ENCODE data around the gene MAP3K6. TPM values are rescaled to one million over a fixed set of nuclear protein-coding genes. Genes with fewer than 3 reads are reported as not detected.
A peak's percentile ranks its signal among the peaks of the same experiment; 100 is the strongest.
"Not testable (repeated sequence)": the region's sequence is repeated elsewhere in the genome, so short reads cannot be mapped to it uniquely, and the experiment has no call there.

The MAP3K6 gene
- total and polyA plus RNA-seq, 4 experiments from 2014 or later, result 4.5 to 11.7 (median 8.5) TPM

- H3K27ac ChIP-seq (ENCODE audit: low read depth, low read length); H3K27me3 ChIP-seq (ENCODE audit: insufficient read depth, low read length); H3K4me3 Mint-ChIP-seq; H3K4me1 ChIP-seq (ENCODE audit: insufficient read depth, low read length); H3K9me3 ChIP-seq (ENCODE audit: control insufficient read depth in 1 of 2, low read length in 2 of 2); CTCF ChIA-PET (ENCODE audit: partially characterized antibody); POLR2A ChIA-PET (ENCODE audit: partially characterized antibody); H3K9me3 Mint-ChIP-seq; H3K27me3 Mint-ChIP-seq; DNase-seq; H3K4me3 ChIP-seq (ENCODE audit: low read length in 2 of 2); intact Hi-C loops (cut with micrococcal nuclease): not testable (repeated sequence)
- Mint-ChIP-seq H3K4me1 (peaks cover 0 to 18% (median 5%) of the 10 kb centered on the region in 4 donors), H3K36me3 (peaks cover 21 to 57% of the 10 kb centered on the region in 2 donors), H3K27ac (peak overlapping the region in 3 of 7 donors; percentile 4 to 72 (median 53))
- H3K36me3 ChIP-seq (ENCODE audit: insufficient read depth, low read length), result peaks cover 37% of the 10 kb centered on the region
These were observed 40.0 kb upstream of the MAP3K6 start for GRCh38 chr1:27406791-27407190.

- CTCF ChIA-PET (ENCODE audit: partially characterized antibody), result interaction anchor here (13.9 kb wide), 1 partner anchor 108 kb away, joined by 317 read pairs; no protein-coding TSS in a partner anchor
These were observed 39.6 kb upstream of the MAP3K6 start for GRCh38 chr1:27406362-27406680.

DNA sequence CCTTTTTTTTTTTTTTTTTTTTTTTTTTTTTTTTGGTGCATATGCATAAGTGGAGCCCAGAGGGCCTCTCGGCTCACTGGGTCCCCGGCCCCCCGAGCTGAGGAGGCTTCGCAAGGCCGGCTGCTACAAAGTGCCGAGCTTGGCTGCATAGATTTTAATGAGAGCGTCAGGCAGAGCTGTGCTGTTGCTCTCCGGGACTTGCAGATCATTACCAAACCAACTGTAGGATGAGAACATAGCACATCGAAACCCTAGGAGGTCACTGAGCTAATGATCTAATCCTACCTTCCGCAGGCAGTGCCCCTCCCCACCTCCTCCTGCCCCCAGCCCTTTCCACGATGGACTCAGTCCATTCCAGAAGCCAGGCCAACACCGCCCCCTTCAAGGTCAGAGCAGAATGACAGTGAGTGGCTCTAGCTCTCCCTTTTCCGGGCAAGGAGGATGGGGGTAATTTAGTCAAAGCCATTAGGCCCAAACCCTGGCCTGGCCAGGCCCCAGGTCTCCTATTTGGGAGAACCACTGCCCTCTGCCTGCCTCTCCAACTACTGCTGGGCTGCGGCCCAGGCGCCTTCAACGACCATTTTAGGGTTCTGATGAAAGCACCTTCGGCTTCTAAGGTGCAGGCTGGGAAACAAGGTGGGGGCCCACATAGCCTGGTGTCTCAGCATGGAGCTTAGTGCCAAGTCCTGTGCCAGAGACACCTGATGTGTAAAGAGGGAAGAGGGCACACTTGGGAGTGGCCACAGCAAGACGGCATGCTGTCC is 39.0 kb upstream of the MAP3K6 start:
- H3K4me3 ChIP-seq (ENCODE audit: low read length in 2 of 2); DNase-seq; POLR2A ChIA-PET (ENCODE audit: partially characterized antibody); intact Hi-C loops (cut with micrococcal nuclease); H3K27me3 Mint-ChIP-seq; H3K27me3 ChIP-seq (ENCODE audit: insufficient read depth, low read length); H3K9me3 Mint-ChIP-seq; H3K9me3 ChIP-seq (ENCODE audit: control insufficient read depth in 1 of 2, low read length in 2 of 2); H3K4me3 Mint-ChIP-seq; H3K27ac ChIP-seq (ENCODE audit: low read depth, low read length); H3K4me1 ChIP-seq (ENCODE audit: insufficient read depth, low read length): not testable (repeated sequence)
- Mint-ChIP-seq H3K36me3 (peaks cover 15 to 51% of the 10 kb centered on the region in 2 donors), H3K4me1 (peaks cover 3 to 18% (median 7%) of the 10 kb centered on the region in 4 donors), H3K27ac (peak overlapping the region in 4 of 7 donors; percentile 15 to 57 (median 42))
- peaks cover 30% of the 10 kb centered on the region for H3K36me3 ChIP-seq (ENCODE audit: insufficient read depth, low read length)
- CTCF ChIA-PET (ENCODE audit: partially characterized antibody), result interaction anchor here (0.9 to 13.9 kb wide), 3 partner anchors 107 to 264 kb away, joined by 3 to 317 read pairs (median 4); partner anchors contain the start of gene AHDC1

More at GRCh38 chr1:27406362-27406680, 39.6 kb upstream of the MAP3K6 start:
- POLR2A ChIA-PET (ENCODE audit: partially characterized antibody), result no interaction called here
- H3K36me3 Mint-ChIP-seq, result peaks cover 20 to 56% of the 10 kb centered on the region in 2 donors
- peaks cover 3 to 18% (median 6%) of the 10 kb centered on the region in 4 donors for H3K4me1 Mint-ChIP-seq
- intact Hi-C loops (cut with micrococcal nuclease), result no loop called here
- H3K9me3 Mint-ChIP-seq, result no peaks in the 10 kb centered on the region
- DNase-seq, result no peak
- no peak overlapping the region for H3K4me3 Mint-ChIP-seq
- Histone ChIP-seq H3K27me3 (ENCODE audit: insufficient read depth, low read length) (no peaks in the 10 kb centered on the region), H3K36me3 (ENCODE audit: insufficient read depth, low read length) (peaks cover 35% of the 10 kb centered on the region), H3K4me3 (ENCODE audit: low read length in 2 of 2) (no peak overlapping the region), H3K27ac (ENCODE audit: low read depth, low read length) (no peak overlapping the region), H3K9me3 (ENCODE audit: control insufficient read depth in 1 of 2, low read length in 2 of 2) (no peaks in the 10 kb centered on the region), H3K4me1 (ENCODE audit: insufficient read depth, low read length) (no peaks in the 10 kb centered on the region)
- H3K27me3 Mint-ChIP-seq, result no peaks in the 10 kb centered on the region
- H3K27ac Mint-ChIP-seq, result peak overlapping the region in 3 of 7 donors; percentile 48 to 62 (median 57)

DNA sequence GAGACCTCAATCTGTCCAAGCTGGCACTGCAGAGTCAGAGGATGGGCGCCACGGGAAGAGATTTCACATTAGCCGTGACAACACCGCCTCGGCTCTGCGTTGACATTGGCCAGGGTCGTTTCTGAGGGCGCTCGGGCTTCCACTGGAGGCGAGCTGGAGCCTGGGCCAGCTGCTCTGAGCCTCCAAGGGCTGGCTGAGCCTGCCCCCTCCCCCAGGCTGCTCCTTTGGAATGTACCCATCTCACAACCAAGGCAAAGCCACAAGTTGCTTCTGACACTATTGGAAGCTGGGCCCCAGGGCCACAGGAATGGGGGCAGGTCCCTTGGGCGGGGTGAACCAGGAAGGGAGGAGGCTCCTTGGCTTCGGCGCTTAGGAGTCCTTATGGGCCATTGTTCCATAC is 38.3 kb upstream of the MAP3K6 start:
- peaks cover 11 to 43% of the 10 kb centered on the region in 2 donors for H3K36me3 Mint-ChIP-seq
- H3K27me3 Mint-ChIP-seq, result no peaks in the 10 kb centered on the region
- H3K4me1 Mint-ChIP-seq, result peaks cover 3 to 18% (median 10%) of the 10 kb centered on the region in 4 donors
- intact Hi-C loops (cut with micrococcal nuclease), result no loop called here
- peaks cover 23% of the 10 kb centered on the region for H3K36me3 ChIP-seq (ENCODE audit: insufficient read depth, low read length)
- CTCF ChIA-PET (ENCODE audit: partially characterized antibody), result interaction anchor here (0.9 to 13.9 kb wide), 4 partner anchors 11 to 264 kb away, joined by 3 to 317 read pairs (median 4); partner anchors contain the start of gene AHDC1
- H3K4me3 ChIP-seq (ENCODE audit: low read length in 2 of 2), result no peak overlapping the region
- no peaks in the 10 kb centered on the region for H3K4me1 ChIP-seq (ENCODE audit: insufficient read depth, low read length)
- POLR2A ChIA-PET (ENCODE audit: partially characterized antibody), result no interaction called here
- H3K27ac ChIP-seq (ENCODE audit: low read depth, low read length), result no peak overlapping the region
- H3K27ac Mint-ChIP-seq, result peak overlapping the region in 1 of 7 donors; percentile 47
- H3K9me3 Mint-ChIP-seq, result no peaks in the 10 kb centered on the region
- H3K9me3 ChIP-seq (ENCODE audit: control insufficient read depth in 1 of 2, low read length in 2 of 2), result no peaks in the 10 kb centered on the region
- H3K27me3 ChIP-seq (ENCODE audit: insufficient read depth, low read length), result no peaks in the 10 kb centered on the region
- DNase-seq, result no peak
- H3K4me3 Mint-ChIP-seq, result no peak overlapping the region

DNA sequence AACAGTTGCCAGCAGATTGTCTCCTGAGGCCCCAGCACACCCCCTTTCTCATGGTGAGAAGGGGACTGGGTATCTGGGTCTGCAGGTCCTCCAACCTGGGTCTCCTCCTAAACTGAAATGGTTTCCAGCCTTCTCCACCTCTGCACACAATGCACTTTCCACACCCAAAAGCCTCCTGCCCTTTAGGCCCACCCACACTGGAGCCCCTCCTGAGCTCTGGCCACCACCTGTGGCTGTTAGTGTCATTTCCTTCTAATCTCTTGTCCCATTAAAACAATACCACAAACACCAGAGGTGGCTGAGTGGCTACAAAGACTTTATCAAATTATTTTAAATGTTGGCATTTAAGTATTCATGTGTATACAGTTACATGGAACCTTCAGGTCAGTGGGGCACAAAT is 37.2 kb upstream of the MAP3K6 start:
- H3K4me3 ChIP-seq (ENCODE audit: low read length in 2 of 2), result no peak overlapping the region
- H3K4me1 Mint-ChIP-seq, result peaks cover 3 to 18% (median 10%) of the 10 kb centered on the region in 4 donors

DNA sequence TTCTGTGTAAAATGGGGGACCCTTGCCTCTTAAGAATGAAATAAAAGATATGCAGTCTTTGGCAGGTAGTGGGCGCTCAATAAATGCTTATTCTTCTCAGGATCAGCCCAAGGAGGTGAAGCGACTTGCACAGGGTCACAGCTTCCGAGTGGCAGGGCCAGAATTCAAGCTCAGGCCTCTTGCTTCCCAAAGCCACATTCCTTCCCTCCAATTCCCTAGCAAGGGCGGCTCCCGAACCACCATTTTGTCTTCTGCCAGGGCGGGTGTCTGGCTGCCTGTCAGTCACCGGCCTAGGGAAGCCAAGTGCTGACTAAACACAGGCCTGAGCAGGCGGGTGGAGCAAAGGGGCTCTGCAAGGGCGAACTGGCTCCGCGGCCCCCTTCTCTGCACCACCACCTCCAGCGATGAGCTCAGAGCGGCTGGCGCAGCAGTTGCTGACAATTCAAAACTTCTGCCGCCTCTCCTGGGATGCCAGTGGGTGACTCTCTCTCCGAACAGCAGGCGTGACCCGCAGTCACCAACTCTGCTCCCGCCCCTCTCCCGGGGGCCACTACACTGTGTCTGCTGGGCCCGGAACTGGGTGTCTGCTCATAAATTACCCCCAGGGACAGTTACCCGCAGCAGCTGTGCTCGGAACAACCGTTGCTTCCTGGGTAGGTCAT is 36.4 kb upstream of the MAP3K6 start:
- DNase-seq, result no peak
- CTCF ChIA-PET (ENCODE audit: partially characterized antibody), result interaction anchor here (0.8 to 13.9 kb wide), 18 partner anchors 8 to 291 kb away, joined by 3 to 317 read pairs (median 4); no protein-coding TSS in a partner anchor
- H3K27me3 Mint-ChIP-seq, result no peaks in the 10 kb centered on the region
- Histone ChIP-seq H3K4me3 (ENCODE audit: low read length in 2 of 2) (no peak overlapping the region), H3K9me3 (ENCODE audit: control insufficient read depth in 1 of 2, low read length in 2 of 2) (no peaks in the 10 kb centered on the region), H3K27ac (ENCODE audit: low read depth, low read length) (no peak overlapping the region), H3K4me1 (ENCODE audit: insufficient read depth, low read length) (no peaks in the 10 kb centered on the region), H3K27me3 (ENCODE audit: insufficient read depth, low read length) (no peaks in the 10 kb centered on the region), H3K36me3 (ENCODE audit: insufficient read depth, low read length) (peaks cover 9% of the 10 kb centered on the region)
- POLR2A ChIA-PET (ENCODE audit: partially characterized antibody), result interaction anchor here (0.9 to 1.4 kb wide), 2 partner anchors 260 to 269 kb away, joined by 3 to 6 read pairs; partner anchors contain the start of gene IFI6
- peaks cover 5 to 29% of the 10 kb centered on the region in 2 donors for H3K36me3 Mint-ChIP-seq
- H3K4me3 Mint-ChIP-seq, result no peak overlapping the region
- intact Hi-C loops (cut with micrococcal nuclease), result loop anchor here (1.0 kb wide), 1 partner anchor 260 kb away; no protein-coding TSS in a partner anchor
- H3K4me1 Mint-ChIP-seq, result peaks cover 3 to 18% (median 9%) of the 10 kb centered on the region in 4 donors
- H3K9me3 Mint-ChIP-seq, result no peaks in the 10 kb centered on the region
- H3K27ac Mint-ChIP-seq, result peak overlapping the region in 6 of 7 donors; percentile 57 to 80 (median 75)

More for the DNA sequence above, 37.2 kb upstream of the MAP3K6 start:
- H3K4me3 Mint-ChIP-seq, result no peak overlapping the region
- no peak for DNase-seq
- peaks cover 11 to 36% of the 10 kb centered on the region in 2 donors for H3K36me3 Mint-ChIP-seq
- peak overlapping the region in 6 of 7 donors; percentile 39 to 91 (median 82) for H3K27ac Mint-ChIP-seq
- ChIA-PET POLR2A (ENCODE audit: partially characterized antibody) (no interaction called here), CTCF (ENCODE audit: partially characterized antibody) (interaction anchor here (1.0 to 13.9 kb wide), 7 partner anchors 7 to 259 kb away, joined by 3 to 317 read pairs (median 6); no protein-coding TSS in a partner anchor)
- no peaks in the 10 kb centered on the region for H3K9me3 ChIP-seq (ENCODE audit: control insufficient read depth in 1 of 2, low read length in 2 of 2)
- no peak overlapping the region for H3K27ac ChIP-seq (ENCODE audit: low read depth, low read length)
- H3K27me3 ChIP-seq (ENCODE audit: insufficient read depth, low read length), result no peaks in the 10 kb centered on the region
- no peaks in the 10 kb centered on the region for H3K4me1 ChIP-seq (ENCODE audit: insufficient read depth, low read length)
- intact Hi-C loops (cut with micrococcal nuclease), result loop anchor here (1.0 kb wide), 1 partner anchor 259 kb away; no protein-coding TSS in a partner anchor
- no peaks in the 10 kb centered on the region for H3K9me3 Mint-ChIP-seq
- H3K27me3 Mint-ChIP-seq, result no peaks in the 10 kb centered on the region
- peaks cover 16% of the 10 kb centered on the region for H3K36me3 ChIP-seq (ENCODE audit: insufficient read depth, low read length)
